ENCODE results near the gene KRTCAP3.

DNA sequence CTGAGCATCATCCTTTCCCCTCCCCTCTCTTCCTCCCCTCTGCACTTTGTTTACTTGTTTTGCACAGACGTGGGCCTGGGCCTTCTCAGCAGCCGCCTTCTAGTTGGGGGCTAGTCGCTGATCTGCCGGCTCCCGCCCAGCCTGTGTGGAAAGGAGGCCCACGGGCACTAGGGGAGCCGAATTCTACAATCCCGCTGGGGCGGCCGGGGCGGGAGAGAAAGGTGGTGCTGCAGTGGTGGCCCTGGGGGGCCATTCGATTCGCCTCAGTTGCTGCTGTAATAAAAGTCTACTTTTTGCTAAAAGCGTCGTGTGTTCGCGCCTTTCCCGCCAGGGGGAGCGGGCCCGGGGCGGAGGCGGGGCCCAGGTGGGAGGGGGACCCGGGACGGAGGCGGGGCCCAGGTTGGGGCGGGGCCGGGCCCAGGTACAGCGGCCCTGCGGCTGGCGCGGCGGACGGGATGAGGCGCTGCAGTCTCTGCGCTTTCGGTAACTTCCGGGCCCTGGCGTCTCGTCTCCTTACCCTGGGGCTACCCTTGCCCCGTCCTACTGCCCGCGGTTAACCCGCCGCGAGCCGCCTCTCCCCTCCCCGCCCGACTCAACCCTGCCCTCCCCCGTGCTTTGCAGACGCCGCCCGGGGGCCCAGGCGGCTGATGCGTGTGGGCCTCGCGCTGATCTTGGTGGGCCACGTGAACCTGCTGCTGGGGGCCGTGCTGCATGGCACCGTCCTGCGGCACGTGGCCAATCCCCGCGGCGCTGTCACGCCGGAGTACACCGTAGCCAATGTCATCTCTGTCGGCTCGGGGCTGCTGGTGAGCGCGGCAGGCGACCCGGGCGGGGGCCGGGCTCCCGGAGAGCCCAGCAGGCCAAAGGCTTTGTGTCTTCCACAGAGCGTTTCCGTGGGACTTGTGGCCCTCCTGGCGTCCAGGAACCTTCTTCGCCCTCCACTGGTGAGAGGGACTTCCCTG, at the start of gene KRTCAP3:
- no peak for TF ChIP-seq EP300 (conservative IDR thresholded peaks at IDR 0.05; ENCODE audit: poor library complexity, severe bottlenecking)
- no peak for TF ChIP-seq EZH2 (IDR thresholded peaks at IDR 0.05; ENCODE audit: borderline replicate concordance, insufficient read depth, low read length, poor library complexity, severe bottlenecking)
- no peak for TF ChIP-seq POLR2AphosphoS5 (IDR thresholded peaks at IDR 0.05)
- TF ChIP-seq, protein P1, sequence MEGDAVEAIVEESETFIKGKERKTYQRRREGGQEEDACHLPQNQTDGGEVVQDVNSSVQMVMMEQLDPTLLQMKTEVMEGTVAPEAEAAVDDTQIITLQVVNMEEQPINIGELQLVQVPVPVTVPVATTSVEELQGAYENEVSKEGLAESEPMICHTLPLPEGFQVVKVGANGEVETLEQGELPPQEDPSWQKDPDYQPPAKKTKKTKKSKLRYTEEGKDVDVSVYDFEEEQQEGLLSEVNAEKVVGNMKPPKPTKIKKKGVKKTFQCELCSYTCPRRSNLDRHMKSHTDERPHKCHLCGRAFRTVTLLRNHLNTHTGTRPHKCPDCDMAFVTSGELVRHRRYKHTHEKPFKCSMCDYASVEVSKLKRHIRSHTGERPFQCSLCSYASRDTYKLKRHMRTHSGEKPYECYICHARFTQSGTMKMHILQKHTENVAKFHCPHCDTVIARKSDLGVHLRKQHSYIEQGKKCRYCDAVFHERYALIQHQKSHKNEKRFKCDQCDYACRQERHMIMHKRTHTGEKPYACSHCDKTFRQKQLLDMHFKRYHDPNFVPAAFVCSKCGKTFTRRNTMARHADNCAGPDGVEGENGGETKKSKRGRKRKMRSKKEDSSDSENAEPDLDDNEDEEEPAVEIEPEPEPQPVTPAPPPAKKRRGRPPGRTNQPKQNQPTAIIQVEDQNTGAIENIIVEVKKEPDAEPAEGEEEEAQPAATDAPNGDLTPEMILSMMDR (IDR thresholded peaks at IDR 0.05; ENCODE audit: poor library complexity, severe bottlenecking): no peak
- TF ChIP-seq, protein P2, sequence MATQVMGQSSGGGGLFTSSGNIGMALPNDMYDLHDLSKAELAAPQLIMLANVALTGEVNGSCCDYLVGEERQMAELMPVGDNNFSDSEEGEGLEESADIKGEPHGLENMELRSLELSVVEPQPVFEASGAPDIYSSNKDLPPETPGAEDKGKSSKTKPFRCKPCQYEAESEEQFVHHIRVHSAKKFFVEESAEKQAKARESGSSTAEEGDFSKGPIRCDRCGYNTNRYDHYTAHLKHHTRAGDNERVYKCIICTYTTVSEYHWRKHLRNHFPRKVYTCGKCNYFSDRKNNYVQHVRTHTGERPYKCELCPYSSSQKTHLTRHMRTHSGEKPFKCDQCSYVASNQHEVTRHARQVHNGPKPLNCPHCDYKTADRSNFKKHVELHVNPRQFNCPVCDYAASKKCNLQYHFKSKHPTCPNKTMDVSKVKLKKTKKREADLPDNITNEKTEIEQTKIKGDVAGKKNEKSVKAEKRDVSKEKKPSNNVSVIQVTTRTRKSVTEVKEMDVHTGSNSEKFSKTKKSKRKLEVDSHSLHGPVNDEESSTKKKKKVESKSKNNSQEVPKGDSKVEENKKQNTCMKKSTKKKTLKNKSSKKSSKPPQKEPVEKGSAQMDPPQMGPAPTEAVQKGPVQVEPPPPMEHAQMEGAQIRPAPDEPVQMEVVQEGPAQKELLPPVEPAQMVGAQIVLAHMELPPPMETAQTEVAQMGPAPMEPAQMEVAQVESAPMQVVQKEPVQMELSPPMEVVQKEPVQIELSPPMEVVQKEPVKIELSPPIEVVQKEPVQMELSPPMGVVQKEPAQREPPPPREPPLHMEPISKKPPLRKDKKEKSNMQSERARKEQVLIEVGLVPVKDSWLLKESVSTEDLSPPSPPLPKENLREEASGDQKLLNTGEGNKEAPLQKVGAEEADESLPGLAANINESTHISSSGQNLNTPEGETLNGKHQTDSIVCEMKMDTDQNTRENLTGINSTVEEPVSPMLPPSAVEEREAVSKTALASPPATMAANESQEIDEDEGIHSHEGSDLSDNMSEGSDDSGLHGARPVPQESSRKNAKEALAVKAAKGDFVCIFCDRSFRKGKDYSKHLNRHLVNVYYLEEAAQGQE (IDR thresholded peaks at IDR 0.05; ENCODE audit: borderline replicate concordance): no peak
- no peak for TF ChIP-seq RAD21 (conservative IDR thresholded peaks at IDR 0.05)
- TF ChIP-seq TAF1 (IDR thresholded peaks at IDR 0.05; ENCODE audit: low read depth): no peak
- no peak for TF ChIP-seq SMC3 (conservative IDR thresholded peaks at IDR 0.05; ENCODE audit: poor library complexity)
